Measurements from ENCODE around the gene MIPOL1.
A peak's percentile ranks its signal among the peaks of the same experiment; 100 is the strongest.
"Not testable (repeated sequence)": the region's sequence is repeated elsewhere in the genome, so short reads cannot be mapped to it uniquely, and the experiment has no call there.

The MIPOL1 gene

GRCh38 chr14:37438444-37438843 is 240.7 kb downstream of the MIPOL1 start:
- Mint-ChIP-seq H3K4me1 (peaks cover 26% of the 10 kb centered on the region), H3K27me3 (ENCODE audit: low read depth, poor library complexity) (no peaks in the 10 kb centered on the region), H3K9me3 (peaks cover 11% of the 10 kb centered on the region), H3K36me3 (ENCODE audit: low read depth) (peaks cover 32% of the 10 kb centered on the region), H3K27ac (no peak overlapping the region), H3K4me3 (peak overlapping the region; percentile 10)
- DNase-seq = no peak
- TF ChIP-seq, protein P1, sequence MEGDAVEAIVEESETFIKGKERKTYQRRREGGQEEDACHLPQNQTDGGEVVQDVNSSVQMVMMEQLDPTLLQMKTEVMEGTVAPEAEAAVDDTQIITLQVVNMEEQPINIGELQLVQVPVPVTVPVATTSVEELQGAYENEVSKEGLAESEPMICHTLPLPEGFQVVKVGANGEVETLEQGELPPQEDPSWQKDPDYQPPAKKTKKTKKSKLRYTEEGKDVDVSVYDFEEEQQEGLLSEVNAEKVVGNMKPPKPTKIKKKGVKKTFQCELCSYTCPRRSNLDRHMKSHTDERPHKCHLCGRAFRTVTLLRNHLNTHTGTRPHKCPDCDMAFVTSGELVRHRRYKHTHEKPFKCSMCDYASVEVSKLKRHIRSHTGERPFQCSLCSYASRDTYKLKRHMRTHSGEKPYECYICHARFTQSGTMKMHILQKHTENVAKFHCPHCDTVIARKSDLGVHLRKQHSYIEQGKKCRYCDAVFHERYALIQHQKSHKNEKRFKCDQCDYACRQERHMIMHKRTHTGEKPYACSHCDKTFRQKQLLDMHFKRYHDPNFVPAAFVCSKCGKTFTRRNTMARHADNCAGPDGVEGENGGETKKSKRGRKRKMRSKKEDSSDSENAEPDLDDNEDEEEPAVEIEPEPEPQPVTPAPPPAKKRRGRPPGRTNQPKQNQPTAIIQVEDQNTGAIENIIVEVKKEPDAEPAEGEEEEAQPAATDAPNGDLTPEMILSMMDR (IDR thresholded peaks at IDR 0.05) = no peak

GRCh38 chr14:37443461-37443860 is 245.7 kb downstream of the MIPOL1 start:
- DNase-seq = no peak
- TF ChIP-seq, protein P1 (IDR thresholded peaks at IDR 0.05) = no peak
- Mint-ChIP-seq H3K27ac (no peak overlapping the region), H3K9me3 (peaks cover 24% of the 10 kb centered on the region), H3K36me3 (ENCODE audit: low read depth) (peaks cover 32% of the 10 kb centered on the region), H3K27me3 (ENCODE audit: low read depth, poor library complexity) (no peaks in the 10 kb centered on the region), H3K4me1 (peaks cover 13% of the 10 kb centered on the region), H3K4me3 (no peak overlapping the region)

DNA sequence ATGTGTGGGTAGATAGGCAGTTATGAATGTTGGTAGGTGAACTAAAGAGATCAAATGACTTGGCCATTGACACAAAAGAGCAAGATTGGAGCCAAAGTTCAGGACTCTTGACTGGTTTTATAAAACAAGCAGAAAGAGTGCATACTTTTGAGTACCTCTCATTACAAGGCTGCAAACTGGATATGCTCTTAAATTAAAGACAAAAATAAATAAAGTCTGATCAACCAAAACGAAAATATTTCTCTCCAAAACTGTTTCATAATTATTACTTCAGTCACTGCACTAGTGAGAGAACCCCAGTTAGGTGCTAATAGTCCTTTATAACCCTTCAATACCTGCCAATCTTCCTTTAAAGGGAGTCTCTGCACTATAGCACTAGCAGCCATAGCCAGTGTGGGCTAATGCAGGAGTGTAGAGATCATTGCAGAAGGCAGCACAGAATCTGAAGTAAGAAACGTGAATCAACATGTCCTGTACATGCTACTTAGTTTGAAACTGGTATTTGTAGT is 250.2 kb downstream of the MIPOL1 start:
- Mint-ChIP-seq H3K4me1 (no peaks in the 10 kb centered on the region), H3K27ac (peak overlapping the region; percentile 15), H3K4me3 (no peak overlapping the region), H3K9me3 (peaks cover 18% of the 10 kb centered on the region), H3K36me3 (ENCODE audit: low read depth) (peaks cover 22% of the 10 kb centered on the region), H3K27me3 (ENCODE audit: low read depth, poor library complexity) (no peaks in the 10 kb centered on the region)
- TF ChIP-seq, protein P1 (IDR thresholded peaks at IDR 0.05) = no peak
- DNase-seq = no peak

DNA sequence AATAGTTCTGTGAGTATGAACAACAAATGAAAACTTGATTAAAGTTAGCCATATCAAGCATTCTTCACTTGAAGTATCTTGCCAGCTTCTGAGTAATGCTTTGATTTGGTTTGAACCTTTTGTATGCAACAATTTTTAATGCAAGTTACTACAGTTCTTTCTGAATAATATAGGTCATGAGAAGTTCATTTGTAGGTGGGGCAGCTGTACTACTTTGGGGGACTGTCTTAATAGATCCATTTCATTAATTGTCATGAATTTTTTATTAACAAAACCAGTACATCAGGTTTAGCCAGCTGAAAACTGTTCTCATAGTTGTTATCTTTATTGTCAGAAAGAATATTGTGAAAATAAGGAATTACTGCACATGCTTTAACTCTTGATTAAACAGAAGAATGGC is 254.6 kb downstream of the MIPOL1 start:
- no peaks in the 10 kb centered on the region for H3K9me3 Mint-ChIP-seq
- no peak for DNase-seq
- TF ChIP-seq, protein P1 (IDR thresholded peaks at IDR 0.05) = no peak
- no peak overlapping the region for H3K4me3 Mint-ChIP-seq
- H3K36me3 Mint-ChIP-seq (ENCODE audit: low read depth) = no peaks in the 10 kb centered on the region
- no peaks in the 10 kb centered on the region for H3K4me1 Mint-ChIP-seq
- H3K27ac Mint-ChIP-seq = no peak overlapping the region
- H3K27me3 Mint-ChIP-seq (ENCODE audit: low read depth, poor library complexity) = no peaks in the 10 kb centered on the region

DNA sequence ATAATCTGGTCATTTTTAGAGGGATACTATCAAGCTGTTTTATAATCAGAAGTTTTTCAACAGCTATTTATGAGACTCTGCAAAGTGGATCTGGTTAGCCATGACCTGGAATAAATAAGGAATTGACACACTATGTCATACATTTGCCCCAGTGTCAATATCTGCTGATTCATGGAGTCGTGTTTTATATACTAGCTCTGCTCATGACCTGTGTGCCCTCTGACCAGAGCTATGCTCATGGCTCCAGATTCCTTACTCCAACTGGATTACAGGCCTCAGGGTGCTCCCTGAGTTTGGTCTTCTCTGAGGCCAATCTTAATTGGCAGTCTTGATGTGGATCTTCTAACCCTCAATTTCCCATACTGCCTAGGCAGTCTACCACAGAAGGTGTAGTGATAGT is 256.2 kb downstream of the MIPOL1 start:
- no peaks in the 10 kb centered on the region for H3K27me3 Mint-ChIP-seq (ENCODE audit: low read depth, poor library complexity)
- no peak for DNase-seq
- H3K27ac Mint-ChIP-seq = peak overlapping the region; percentile 52
- H3K4me3 Mint-ChIP-seq = no peak overlapping the region
- H3K4me1 Mint-ChIP-seq = no peaks in the 10 kb centered on the region
- peaks cover 2% of the 10 kb centered on the region for H3K9me3 Mint-ChIP-seq
- peaks cover 2% of the 10 kb centered on the region for H3K36me3 Mint-ChIP-seq (ENCODE audit: low read depth)
- TF ChIP-seq, protein P1 (IDR thresholded peaks at IDR 0.05) = no peak

- DNase-seq = no peak
- H3K4me1 Mint-ChIP-seq = no peaks in the 10 kb centered on the region
- peaks cover 29% of the 10 kb centered on the region for H3K36me3 Mint-ChIP-seq (ENCODE audit: low read depth)
- TF ChIP-seq, protein P1 (IDR thresholded peaks at IDR 0.05) = no peak
- H3K27me3 Mint-ChIP-seq (ENCODE audit: low read depth, poor library complexity) = no peaks in the 10 kb centered on the region
- peaks cover 31% of the 10 kb centered on the region for H3K9me3 Mint-ChIP-seq
- no peak overlapping the region for H3K4me3 Mint-ChIP-seq
- no peak overlapping the region for H3K27ac Mint-ChIP-seq
These were observed 259.6 kb downstream of the MIPOL1 start for GRCh38 chr14:37457334-37457733.

GRCh38 chr14:37462426-37462825 is 264.7 kb downstream of the MIPOL1 start:
- not testable (repeated sequence) for H3K4me1 Mint-ChIP-seq; H3K27me3 Mint-ChIP-seq (ENCODE audit: low read depth, poor library complexity); DNase-seq; H3K4me3 Mint-ChIP-seq
- H3K36me3 Mint-ChIP-seq (ENCODE audit: low read depth) = peaks cover 50% of the 10 kb centered on the region
- H3K27ac Mint-ChIP-seq = peak overlapping the region; percentile 30
- peaks cover 47% of the 10 kb centered on the region for H3K9me3 Mint-ChIP-seq
